GM19463 (cell line): ENCODE results near the gene TNFRSF14.
A peak's percentile ranks its signal among the peaks of the same experiment; 100 is the strongest.

Experiments
- ATAC-seq: cut with Tn5 transposase; IDR thresholded peaks from one replicate; pipeline ENCODE4 v1.9.1; 2021; ENCODE audit warnings: mild to moderate bottlenecking, moderate library complexity; ENCODE audit not compliant: unreplicated experiment

Gene TNFRSF14

DNA sequence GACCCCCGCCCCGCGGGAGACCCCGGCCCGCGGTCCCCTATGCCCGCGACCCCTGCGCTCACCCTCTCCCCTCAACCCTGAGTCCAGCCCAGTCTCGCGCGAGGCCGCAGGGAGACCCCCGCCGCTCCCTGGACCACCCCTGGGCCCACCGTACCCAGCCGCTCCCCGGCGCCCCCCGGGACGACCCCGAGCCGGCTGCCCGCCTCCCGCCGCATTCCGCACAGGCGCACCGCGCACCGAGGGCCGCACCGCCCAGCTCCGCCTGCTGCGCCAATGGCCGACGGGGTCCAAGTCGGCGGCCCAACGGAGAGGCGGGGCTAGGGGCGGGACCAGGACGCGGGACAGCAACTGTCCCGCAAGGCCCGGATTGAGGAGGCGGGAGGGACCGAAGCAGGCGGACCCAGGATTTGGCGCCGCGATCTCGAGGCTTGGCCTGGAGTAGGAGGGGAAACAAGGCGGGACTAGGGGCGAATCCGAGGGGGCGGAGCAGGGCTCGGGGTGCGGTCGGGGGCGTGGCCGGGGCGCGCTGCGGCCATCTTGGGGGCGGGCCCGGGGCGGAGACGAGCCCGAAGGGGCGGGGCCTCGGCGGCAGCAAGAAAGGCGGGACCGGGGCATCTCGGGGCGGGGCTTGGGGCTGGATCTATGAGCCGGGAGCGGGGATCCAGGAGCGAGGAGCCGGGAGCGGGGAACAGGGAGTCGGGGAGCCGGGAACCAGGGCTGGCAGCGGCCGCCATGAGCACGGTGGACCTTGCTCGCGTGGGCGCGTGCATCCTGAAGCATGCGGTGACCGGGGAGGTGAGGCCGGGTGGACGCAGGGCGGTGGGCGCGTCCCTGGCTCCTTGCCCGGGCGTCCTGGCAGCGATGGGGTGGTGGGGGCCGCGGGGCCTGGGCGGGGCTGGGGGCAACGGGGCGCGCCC, 30.2 kb downstream of the TNFRSF14 start, which contains the start of gene PRXL2B:
Gene PRXL2B, plus strand, starts transcription at position 624 of the 917 bp plus-strand sequence. Its CDS starts 109 bp downstream, at position 733.
- peak; percentile 74 for ATAC-seq

DNA sequence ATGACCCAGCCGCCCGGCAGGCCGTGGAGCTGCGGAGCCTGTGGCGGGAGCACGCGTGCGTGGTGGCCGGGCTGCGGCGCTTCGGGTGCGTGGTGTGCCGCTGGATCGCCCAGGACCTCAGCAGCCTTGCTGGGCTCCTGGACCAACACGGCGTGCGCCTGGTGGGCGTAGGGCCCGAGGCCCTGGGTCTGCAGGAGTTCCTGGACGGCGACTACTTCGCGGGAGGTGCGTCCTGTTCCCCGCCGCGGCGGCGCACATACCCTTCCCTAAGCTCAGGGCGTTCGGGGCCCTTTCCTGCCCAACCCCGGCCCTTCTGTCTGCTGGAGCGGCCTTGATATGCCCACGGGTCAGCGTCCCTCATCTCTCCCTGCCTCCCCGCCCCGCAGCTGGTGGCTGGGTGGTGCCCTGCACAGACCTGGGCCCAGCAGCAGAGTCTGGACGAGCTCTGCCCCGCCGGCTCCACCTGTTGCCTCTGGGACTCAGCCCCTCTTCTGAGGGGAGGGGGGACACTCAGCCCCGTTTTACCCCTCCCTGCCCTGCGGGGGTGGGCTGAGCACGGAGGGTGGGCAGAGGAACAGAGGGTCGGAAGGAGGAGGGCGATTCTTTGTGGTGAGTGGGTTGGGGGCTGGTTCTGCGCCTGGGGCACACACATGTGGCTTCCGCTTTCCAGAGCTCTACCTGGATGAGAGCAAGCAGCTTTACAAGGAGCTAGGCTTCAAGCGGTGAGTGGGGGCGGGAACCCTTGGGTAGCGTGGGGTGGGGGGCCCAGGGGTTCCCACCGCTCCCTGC, 31.1 kb downstream of the TNFRSF14 start:
- ATAC-seq = no peak

DNA sequence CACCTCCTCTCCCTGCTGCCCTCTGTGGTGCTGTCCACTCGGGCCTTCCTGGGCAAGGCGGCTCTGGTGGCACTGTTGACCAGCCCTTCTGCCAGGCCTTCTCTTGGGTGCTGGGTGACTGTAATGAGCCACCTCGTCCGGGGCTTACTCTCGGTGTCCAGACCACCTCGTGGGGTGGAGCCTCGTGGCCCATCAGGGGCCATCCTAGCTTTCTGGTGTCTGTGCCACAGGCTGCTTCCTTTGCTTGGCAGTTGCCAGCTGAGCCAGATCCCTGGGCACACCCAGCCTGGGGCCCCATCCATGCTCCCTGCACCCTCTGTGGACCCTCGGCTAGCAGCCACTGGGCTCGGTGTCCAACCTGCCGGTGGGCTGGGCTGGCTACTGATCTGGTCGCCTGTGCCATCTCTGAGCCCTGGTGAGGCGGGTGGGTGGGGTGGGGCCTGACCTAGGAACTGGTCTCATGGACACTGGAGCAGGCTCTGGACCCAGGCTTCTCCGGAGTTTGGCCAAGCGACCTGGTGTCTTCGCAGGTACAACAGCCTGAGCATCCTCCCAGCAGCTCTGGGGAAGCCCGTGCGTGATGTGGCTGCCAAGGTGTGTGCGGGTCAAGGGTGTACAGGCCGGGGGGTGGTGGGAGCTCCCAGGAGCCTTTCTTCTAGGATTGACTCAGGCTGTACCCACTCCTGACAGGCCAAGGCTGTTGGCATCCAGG, 31.8 kb downstream of the TNFRSF14 start:
- ATAC-seq = no peak

DNA sequence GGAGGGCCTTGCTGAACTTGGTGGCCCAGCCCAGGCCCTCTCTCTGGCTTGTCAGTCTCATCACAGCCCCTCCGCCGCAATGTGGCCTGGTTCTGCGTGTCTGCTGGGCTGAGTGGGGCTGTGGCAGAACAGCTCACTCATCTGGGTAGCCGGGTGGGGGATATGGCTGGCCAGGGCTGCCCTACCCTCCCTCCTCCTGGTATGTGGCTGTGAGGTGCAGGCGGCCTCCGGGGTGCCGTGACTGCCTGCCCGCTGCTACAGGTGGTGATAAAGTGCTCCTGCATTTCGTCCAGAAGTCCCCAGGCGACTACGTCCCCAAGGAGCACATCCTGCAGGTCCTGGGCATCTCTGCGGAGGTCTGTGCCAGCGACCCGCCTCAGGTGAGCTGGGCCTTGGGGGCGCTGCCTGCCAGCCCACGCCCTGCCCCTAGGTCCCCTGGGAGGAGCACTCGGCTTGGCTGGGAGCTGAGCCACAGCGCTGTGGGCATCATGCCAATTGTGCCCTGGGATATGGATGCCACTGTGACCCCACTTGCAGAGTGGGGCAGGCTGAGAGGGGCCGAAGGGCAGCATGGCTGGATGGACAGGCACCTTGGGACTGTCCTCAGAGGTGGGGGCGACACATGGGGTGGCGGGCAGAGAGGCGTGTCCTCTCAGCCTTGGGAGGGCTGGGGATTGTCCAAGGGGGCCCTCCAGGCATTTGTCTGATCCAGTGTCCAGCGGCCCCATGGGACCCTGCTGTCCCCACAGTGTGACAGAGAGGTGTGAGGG, 32.7 kb downstream of the TNFRSF14 start:
- ATAC-seq = no peak

DNA sequence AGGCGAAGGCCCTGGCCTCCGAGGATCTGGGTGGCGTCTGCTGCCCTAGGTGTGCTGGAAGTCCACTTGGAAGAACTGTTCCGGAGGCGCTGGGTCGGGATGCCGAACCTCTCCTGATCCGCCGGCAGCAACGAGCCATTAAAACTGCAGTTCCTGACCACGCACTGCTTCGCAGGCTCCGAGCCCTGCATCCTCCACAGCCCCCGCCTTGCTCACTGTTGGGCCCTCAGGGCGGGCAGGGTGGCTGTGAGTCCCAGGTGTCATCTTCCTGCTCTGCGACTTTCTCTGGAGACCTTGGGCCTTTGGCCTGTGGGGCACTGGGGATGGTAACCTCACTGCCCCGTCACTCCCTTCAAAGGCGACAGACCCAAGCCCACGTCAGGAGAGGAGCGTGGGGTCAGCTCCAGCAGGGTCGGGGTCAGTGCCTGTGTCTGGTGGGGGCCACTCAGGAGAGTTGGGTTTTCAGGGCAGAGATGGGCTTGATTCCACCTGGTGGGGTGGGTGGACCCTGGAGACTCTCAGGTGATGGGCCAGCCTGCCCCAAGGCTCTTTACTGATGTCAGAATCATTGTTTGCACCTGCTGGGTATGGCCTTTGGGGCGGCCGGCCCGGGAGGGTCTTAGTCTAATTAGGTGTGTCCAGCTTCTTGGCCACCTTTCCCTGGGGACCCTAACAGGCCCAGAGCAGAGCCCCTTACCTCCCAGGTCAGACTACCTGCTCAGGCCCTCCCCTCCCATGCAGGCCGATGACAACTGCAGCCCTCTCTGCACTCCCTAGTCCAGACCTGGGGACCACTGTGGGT, 33.5 kb downstream of the TNFRSF14 start:
- no peak for ATAC-seq

DNA sequence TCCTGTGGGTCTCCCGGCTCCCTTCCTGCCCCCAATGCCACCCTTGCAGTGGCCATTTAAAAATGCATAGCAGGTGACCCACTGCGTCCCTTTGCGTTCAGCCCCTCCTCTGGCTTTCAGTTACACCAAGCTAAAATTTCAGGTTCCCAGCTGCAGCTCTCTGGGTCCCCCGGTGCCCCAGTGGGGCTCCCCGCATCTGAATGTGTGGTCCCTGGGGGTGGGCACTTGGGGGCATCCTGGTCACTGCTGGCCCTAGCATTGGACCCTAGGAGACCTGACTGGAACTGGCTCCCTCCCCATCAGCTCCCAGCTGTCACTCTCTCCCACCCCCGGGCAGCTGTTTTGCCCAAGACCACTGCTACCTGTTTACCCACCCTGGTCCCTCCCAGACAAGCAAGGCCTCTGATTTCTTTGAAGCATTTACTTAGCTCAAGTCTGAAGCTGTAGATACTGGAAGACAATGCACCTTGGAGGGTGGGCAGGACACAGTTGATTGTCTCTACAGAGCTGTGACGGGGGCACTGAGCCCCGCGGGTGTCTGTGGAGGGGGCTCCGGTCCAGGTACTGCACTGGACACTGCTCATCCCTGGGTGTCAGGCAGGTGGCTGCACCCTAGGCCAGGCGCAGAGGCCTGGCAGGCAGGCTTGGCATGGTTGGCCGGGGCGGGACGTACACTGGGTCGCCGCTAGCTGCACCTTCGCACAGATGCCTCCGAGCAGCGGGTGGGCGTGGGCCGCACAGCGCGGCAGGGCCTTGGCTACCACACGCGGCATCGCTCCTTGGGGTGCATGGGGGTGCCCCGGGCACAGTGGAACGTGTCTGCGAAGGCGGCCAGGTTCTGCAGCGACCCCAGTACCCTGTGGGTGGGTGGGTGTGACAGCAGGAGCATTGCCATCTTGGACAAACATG, 34.3 kb downstream of the TNFRSF14 start:
- ATAC-seq = no peak

DNA sequence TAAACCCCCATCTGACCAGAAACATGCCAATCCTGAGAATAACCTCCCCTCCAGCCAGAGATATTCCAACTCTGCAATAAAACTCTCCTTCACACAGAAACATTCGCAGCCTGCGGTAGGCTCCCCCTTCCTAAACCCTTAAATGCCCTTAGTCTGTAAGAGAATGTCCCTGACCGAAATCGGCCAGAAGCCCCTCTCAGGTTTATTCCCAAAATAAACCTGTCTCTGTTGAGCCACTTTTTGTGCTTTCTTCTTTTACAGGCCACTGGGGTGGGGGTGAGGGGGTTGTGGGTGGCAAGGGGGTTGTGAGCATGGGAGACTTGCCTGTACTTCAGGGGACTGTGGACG, 35.0 kb downstream of the TNFRSF14 start:
- no peak for ATAC-seq

DNA sequence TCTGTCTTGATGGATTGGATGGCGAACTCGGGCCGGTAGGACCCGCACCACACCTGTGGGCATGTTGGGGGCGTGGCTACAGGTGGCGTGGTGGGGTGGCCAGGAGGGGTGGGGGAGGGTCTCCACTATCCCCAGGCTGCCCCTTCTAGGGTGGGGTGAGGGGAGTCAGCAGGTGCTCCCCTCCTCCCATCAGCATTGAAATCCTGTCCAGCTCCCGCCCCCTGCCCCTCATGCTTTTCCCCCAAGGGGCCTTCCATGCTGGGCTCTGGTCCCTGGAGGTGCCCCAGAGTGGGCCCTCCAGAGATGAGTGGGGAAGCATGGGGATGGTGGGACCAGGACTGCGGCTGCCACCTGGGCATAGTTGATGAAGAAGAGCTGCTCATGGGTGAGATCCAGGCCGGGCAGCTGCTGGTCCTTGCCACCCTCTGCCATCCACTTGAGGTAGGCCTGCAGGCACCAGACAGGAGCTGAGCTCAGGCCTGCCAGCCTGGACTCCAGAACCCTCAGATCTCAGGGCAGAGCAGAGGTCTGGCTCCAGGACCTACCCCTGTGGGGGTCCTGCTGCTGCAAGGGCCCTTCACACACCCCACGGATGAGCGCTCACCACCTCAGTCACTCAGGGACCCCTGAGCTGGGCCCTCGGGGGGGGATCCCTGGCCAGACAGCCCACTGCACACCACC, 35.5 kb downstream of the TNFRSF14 start:
- ATAC-seq = no peak

DNA sequence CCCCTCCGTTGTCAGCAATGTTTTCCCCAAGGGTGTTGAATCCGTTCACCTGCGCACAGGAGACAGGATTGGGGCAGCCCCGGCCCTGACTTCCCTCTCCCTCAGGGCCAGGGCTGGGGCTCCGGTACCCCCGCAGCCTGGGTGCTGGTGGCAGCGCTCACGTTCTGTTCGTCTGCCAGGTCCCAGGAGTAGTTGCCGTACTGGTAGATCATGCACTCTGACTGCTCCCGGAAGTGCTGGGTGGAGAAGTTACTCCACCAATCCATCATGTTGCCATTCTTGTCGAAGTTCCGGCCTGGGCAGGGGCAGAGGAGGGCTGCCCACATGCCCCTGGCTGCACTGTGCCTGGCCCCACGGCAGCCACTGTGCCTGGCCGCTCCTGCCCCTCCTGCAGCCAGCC, 36.5 kb downstream of the TNFRSF14 start:
- no peak for ATAC-seq

DNA sequence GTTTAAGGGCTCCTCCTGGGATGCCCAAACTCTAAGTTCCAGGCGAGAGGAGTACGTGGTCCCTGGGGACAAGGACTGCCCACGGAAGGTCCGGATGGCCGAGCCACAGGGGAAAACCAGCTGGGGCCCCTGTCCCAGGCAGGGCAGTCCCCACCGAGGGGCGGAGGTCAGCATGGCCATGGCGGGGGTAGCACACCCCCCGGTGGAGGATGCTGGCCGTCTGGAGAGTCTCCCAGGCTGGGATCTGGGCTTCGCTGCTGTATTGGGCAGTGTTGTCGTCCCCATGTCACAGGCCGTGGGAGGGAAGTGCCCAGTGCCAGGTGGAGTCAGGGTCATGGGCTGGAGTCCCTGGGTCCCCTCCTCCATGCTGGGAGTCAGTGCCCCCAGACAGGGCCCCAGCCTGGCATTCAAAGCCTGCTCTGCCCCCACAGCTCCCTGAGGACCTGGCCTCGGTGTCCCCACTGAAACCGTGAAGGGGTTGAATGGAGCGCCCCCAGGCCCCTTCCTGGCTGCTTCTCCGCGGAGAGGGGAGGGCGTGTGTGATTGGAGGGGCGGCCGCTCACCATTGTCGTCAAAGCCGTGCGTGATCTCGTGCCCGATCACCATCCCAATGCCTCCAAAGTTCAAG, 37.2 kb downstream of the TNFRSF14 start:
- ATAC-seq = no peak

DNA sequence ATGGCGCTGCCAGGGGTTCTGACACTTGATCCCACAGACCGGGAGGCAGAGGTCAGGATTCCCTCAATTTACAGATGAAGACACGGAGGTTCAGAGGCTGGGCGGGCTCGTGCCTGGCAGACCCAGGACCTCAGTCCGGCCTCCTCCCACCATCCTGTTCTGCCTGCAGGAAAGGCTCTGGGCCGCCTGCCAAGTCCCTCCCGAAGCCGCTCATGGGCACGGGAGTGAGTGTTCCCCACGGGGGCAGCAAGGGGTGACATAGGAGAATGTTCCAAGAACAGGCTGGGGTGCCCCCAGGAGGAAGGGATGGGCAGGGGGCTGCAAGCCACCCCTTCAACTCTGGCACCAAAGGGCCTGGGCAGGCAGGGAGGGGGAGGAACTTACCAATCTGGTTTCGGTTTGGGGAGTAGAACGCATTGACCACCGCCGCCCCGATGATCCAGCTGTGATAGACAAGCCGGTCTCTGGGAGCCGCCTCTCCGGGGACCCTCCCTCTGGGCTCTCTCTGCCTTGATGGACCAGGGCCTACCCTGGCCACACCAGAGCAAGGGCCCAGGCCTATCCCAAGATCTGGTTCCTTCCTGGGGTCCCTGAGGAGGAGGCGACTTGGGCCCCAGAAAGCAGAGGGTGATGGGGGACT, 38.0 kb downstream of the TNFRSF14 start:
- no peak for ATAC-seq

DNA sequence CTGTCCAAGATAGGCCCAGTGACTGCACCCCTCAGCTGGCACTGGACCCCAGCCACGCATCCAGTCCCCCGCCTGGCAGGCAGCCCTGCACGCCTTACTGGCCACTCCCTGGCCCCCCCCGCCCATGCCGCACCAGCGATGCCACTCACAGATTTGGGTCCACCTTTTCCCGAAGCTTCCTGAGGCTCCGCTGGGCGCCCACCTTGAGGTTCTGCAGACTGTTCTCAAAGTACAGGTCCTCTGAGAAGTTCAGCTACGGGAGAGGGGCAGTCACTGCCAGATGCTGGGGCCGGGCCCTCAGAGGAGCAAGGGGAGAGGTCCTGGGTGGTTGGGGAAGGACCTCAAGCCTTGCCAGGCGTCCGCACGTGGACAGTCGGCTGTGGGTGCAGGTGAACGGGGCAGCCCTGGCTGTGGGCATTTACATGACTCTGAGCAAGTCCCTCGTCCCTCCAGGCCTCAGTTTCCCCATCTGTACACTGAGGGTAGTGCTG, 38.5 kb downstream of the TNFRSF14 start:
- no peak for ATAC-seq

DNA sequence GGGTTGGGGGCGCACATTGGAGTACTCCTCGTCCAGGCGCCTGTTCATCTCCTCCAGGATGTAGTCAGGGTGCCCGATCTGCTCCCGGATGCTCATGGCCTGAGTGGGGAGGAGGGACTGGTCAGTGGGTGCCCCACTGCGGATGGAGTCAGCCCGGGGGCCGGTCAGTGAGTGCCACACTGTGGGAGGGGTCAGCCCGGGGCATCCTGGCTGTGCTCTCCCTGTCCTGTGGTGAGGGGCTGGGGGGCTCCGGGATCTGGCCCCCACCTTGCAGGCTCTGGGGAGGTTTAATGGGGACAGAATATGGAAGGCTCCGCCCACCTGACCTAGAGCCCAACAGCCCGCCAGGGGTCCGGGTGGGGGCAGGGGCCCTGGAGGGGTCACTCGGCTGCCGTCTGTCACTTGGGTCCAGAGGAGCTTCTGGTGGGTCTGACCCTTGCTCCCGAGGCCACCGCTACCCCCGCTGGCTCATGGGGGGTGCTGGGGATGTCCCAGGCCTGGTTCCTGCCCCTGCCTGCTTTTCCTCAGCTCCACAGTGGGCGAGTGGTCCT, 39.2 kb downstream of the TNFRSF14 start:
- no peak for ATAC-seq

DNA sequence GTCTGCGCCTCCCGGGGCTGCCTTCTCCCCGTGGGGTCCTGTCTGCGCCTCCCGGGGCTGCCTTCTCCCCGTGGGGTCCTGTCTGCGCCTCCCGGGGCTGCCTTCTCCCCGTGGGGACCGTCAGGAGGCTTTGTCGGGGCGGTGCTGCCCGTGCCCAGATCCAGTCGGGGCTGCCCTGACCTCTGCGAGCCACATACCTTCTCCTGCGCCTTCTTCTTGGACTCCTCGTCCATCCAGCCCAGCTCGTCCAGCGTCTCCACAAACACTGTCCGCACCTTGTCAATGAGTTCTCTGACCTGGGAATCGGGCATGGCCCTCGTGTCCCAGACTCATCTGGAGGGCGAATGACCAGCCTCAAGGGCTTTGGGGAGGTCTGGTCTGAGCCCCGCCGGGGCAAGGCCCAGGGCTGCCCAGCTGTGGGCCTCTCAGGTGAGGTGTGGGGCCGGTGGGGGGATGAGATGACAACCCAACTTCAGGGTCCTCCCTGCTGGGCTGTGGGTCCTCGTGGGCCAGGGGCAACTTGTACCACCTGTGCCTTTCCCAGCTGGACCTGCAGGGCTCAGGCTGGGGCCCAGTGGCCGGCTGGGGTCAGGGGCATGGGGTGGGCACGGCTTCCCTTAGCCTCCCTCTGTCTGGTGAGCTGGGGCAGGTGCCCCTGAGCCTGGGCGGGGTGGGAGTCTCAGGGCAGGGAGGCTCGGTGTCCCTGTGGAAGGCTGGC, 39.8 kb downstream of the TNFRSF14 start:
- ATAC-seq = no peak

DNA sequence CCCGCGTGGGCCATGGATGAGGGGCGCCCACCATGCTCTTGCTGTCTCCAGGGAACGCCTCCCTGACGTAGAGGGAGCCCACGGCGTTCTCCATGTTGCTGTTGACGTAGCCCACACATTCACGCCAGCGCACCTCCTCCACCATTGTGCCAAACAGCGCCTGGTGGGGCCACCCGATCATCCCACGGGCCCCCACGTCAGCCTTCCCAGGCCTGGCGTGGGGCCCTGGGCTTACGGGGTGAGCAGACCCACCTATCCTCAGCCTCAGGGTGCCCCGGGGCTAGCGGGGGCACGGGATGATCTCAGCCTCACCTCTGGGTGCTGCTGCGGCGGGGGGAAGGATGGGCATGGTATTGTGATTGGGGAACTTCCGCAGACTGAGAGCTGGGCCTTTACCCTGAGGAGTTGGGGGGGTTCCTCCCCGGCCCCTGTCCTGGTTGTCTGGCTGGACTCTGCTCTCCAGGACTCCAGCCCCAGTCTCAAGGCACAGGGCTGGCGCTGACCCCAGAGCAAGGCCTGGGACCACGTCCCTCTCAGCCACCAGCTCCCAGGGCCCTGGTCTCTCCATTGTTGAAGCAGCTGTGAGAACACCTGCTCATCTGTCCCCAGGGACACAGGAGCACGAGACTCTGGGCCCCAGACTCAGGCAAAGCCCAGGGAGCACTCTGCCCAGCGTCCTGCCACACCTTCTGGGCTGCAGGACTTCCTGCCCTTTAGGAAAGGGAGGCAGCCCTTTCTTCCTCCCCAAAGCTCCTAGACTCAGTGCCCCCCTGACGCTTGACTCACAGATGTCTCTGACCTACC, 40.6 kb downstream of the TNFRSF14 start:
- no peak for ATAC-seq
